NCI-H82 treated with DMSO at 0.1 percent for 48 hours (cell line): Measurements from ENCODE around the gene PLEKHM2.

Experiments used
- DNase-seq: peaks from one replicate; lab custom pipeline; 2025; ENCODE audit not compliant: unreplicated experiment; lab: John Stamatoyannopoulos, UW

Gene PLEKHM2

DNA sequence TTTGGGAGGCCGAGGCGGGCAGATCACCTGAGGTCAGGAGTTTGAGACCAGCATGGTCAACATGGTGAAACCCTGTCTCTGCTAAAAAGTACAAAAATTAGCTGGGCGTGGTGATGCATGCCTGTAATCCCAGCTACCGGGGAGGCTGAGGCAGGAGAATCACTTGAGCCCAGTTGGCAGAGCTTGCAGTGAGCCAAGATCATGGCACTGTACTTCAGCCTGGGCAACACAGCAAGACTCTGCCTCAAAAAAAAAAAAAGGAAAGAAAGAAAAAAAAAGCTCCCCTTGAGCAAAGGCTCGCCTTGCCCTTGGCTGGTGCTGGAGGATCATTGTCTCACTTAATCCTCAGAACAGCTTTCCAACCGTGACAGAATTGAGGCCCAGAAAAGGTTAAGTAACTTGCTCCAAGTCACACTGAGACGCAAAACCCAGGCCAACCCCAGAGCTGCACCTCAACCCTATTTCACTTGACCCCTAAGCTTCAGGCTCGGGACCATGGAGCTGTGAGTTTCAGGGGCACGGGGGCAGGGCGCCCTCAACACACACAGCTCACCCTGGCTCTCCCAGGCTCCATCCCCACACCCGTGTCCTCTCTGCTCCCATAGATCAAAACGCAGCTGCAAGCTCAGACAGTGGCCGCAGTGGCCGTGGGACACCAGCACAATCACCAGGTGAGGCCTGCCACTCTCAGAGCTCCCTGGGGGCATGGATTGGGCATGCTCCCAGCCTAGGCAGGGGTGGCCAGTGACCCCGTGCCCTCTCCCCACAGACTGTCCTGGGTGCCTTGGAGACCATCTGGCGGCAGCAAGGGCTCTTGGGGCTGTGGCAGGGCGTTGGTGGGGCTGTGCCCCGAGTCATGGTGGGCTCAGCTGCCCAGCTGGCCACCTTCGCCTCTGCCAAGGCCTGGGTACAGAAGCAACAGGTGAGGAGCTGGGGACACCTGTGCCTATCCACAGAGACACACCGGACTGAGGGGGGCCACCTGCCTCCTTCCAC is 53.5 kb downstream of the PLEKHM2 start:
- DNase-seq = peak; percentile 16

DNA sequence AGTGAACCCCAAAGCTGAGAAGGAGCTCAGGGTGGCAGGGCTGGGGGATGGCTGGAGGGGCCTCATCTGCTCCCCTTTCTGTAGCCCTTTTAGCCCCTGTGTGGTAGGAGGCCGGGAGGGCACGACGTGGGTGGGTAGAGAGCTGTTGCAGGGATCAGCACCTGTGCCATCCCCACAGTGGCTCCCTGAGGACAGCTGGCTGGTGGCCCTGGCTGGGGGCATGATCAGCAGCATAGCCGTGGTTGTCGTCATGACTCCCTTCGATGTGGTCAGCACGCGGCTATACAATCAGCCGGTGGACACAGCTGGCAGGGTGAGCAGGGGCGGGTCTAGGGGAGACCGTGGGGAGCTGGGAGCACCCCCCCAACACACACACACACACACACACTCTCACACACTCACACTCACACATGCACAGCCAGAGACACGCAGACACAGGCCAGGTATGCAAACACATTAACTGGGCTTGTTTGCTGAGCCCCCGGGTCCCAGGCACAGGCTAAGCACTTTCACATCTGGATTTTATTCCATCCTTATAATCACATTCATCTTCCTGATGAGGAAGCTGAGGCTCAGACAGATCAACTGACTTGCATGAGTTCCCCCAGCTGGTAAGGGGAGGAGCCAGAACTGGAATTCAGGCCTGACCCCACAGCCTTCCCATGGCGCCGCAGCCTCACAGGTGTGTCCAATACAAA is 54.4 kb downstream of the PLEKHM2 start:
- no peak for DNase-seq

DNA sequence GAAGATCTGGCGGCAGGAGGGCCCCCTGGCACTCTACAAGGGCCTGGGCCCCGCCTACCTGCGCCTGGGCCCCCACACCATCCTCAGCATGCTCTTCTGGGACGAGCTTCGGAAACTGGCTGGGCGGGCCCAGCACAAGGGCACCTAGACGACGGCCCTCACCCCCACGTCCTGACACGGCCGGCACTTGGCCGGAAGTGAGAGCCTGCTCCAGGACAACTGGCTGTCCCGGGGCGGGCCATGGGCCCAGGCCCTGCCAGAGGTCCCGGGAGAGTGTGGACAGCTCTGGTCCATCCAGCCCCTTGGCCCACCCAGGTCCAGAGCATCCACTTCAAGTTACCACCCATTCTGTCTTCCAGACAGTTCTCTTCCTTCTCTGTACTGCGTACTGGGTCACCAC is 55.1 kb downstream of the PLEKHM2 start:
- DNase-seq = no peak

DNA sequence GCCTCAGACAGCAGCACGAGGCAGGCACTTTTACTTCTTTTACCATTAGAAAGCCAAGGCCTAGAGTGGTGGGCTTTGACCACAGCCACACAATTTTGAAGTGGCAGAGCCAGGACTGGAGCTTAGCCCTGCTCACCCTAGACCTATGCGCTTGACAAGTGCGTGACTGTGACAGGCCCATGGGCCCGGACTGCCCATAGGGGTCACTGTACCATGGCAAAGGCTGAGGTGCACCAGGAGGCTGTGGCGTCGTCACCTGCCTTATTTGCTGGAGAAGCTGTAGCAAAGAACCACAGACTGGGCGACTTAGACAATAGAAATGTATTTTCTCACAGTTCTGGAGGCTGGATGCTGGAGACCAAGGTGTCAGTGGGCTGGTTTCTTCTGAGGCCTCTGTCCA is 55.6 kb downstream of the PLEKHM2 start:
- DNase-seq = no peak

DNA sequence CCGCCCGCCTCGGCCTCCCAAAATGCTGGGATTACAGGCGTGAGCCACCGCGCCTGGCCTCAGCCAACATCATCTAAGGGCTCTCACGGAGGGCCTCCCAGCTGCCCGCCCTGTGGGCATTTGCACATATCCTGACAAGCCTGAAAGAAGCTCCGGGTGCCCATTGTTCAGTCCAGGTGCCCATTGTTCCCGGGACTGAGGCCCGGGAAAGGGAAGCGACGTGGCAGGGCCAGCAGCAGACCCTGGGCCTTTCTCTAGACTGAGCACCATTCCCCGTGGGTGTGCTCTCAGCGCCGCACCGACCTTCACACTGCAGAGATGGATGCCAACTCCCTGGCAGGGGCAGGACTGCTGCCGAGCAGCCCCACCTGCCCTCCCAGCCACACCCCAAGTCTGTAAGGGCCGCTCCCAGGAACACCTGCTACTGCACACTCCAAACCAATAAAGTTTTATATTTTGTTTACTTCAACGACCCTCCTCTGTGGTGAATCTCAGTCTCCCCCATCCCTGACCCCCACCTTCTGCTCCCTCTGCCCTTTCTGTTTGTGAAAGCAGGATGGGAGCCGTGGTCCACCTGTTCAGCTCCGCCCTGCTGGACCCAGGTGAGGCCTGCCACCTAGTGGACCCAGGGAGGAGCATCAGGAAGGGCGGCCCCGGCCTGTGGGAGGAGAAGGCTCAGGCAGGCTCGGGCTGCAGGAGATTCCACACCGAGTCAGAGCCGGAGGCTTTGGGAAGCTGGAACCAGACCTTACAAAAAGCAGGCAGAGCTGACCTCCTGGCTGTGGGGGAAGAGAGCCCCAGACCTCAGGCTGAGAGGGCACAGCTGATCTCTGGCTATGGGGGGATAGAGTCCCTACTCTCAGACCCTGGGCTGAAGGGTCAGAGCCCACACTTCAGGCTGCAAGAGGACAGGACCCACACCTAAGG is 57.1 kb downstream of the PLEKHM2 start:
- peak; percentile 34 for DNase-seq

DNA sequence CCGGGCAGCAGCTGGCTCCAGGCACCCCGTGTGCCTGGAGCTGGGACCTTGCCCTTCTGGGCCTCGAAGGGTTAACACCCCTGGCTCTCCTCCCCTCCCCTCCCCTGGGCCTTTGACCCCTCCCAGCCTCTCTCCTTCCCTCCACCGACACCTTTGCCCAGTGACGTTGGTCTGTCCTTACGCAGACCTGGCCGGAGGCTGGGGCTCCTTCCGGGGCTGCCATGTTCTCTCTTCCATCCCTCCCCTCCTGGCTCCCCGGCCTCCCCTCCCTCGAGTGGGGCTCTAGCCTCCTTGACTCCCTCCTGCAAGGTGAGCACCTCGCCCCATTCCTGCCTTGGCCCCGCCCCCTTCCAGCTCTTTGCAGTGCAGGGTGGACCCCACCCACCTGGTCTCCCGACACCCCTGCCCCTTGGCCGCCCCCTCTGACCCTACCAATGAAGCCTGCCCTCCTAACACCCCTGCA is 58.2 kb downstream of the PLEKHM2 start, which contains the start of gene TMEM82:
TSS of gene TMEM82 (plus strand) at position 161 of the 463 bp plus-strand sequence. CDS start at position 222, 61 bp downstream.
- no peak for DNase-seq

DNA sequence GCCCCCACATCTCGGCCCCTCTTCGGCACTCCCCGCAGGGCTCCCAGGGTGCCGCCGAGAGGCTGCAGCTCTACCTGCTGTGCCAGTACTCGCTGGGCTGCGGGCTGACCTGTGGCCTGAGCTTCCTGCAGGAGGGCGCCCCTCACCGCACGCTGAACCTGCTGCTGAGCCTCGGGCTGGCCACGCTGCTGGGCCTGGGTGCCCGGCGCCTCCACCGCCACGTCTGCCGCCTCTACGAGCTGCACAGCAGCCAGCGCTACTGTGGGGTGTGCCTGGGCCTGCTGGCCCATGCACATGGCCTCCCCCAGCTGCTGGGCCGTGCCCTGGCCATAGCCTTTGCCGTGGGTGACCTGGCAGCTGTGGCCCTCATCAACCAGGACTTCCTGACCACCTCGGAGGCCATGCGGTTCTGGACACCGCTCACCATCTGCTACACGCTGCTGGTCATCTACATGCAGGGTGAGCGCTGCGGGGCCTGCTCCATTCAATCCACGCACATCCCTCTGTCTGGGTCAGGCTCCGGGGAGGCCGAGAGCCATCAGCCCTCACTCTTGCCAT is 60.1 kb downstream of the PLEKHM2 start:
- DNase-seq = no peak

DNA sequence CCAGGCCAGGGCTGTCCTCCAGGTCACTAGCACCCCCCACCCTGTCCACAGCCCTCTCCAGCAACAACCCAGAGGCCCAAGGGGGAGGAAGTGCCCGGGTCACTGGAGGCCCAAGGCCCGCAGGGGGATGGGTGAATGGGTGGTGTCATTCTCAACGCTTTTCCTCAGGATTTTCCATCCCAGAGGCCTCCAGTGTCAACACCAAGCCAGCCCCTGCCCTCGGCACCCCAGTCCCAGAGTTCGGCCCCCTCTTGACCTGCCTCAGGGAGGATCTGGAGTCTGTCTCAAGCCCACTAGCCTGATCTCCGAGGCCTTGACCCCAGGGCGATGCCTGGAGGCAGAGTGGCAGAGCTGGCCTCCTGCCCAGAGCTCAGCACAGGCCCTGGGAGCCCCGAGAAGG is 63.3 kb downstream of the PLEKHM2 start:
- no peak for DNase-seq

DNA sequence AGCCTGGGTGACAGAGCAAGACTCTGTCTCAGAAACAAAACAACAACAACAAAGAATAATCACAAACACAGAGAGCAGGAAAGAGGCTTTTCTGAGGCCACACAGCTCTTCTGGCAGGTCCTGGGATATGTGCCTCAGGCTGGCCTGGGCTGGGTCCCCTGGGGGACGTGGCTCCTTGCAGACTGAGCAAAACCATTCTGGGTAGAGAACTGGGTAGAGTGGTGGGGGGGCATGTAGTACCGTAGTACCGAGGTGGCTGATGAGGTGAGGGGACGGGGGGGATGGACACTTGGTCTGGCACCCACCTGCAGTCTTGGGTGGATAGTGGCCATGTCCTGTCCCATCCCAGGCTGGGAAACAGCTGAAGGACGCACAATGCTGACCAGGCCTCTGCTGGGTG is 64.1 kb downstream of the PLEKHM2 start:
- no peak for DNase-seq

DNA sequence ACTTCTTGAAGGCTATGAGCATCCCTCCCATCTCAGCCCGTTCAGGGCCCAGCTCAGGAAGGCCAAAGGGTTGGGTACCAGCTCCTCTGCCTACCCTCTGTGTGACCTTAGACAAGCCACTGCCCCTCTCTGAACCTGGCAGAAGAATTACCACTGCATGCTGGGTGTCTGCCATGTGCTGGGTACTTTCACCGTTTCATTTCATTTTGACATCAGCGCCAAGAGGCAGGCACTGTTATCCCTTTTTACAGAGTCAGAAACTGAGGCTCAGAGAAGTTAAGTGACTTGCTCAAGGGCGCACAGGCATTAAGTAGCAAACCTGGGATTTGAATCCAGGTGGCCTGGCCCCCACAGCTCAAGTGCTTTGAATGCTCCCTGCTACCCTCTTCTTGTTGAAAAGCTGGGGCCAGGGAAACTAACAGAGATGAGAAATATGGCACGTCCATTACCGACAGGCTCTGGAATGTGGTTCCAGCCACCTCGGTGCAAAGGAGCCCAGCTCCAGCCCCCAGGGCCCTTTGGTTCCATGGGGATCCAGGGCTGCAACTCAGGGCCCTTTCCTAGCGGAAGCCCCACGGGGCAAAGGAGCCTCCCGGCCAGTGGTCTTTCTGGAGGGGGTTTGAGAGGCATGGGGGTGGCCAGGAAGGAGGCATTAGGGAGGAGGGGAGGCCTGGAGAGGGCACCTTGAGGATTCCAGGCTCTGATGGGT is 64.7 kb downstream of the PLEKHM2 start:
- DNase-seq = no peak

DNA sequence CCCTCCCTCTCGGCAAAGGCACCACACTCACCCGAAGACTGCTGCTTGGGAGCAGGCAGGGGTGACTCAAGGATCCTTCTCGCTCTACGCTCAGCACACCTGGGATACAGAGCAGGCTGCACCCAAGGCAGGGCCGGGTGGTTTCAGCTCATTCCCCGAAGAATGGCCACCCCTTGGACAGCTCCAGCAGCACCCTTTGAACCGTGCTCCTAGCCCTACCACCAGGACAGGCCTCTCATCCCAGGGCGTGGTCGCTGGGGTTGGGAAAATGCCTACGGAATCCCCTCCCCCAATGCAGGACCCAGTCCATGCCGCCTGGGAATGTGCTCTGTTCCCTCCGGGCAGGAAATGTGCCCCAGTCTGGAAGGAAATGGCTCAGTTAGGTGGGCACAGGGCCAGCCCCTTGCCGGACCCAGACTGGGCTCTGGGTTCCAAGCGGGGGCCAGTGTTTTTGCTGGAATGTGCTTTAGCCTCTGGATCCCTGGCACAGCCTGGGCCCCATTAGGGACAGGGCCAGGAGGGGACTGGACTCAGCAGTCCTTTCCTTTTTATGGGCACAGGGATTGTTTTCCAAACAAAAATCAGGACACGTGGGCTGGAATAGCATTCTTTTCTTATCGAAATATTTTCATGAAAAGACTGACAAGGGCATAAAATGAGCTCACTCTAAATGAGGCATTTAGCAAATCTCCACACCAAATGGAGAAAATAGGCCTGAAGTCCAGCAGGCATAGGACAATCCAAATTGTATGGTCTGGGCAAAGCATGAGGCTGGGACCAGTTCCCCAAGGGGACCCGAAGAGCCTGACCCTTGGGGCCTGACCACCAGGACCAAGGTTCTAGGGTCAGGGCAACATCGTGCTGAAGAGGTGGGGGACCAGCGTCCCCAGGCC is 65.5 kb downstream of the PLEKHM2 start:
- DNase-seq = no peak

DNA sequence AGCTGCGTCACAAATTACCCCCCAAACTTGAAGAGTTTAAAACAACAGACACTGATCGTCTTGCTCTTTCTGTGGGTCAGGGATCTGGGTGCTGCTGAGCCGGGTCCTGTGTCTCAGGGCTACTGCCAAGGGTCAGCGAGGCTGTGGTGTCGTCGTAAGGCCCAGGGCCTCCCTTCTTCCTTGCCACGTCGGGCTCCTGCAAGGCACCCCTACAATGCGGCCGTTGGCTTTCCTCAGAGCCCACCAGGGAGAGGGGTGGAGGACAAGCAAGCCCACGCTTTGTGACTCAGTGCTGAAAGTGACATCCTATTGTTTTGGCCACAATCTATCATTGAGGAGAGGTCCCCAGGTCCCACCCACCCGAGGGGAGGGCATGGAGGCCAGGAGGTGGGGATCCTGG is 66.8 kb downstream of the PLEKHM2 start:
- DNase-seq = no peak

DNA sequence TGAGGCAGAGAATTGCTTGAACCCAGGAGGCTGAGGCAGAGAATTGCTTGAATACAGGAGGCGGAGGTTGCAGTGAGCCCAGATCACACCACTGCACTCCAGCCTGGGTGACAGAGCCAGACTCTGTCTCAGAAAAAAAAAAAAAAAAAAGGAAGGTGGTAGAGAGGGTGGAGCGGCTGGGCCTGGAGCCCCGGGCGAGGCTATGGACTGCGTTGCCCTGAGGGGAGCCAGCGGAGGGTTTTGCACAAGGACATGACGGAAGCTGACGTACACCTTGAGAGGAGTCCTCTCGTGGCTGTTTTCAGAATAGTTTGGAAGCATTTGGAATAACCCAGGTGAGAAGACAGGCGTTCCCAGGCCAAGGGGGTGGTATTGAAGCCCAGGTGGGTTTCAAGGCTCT is 67.6 kb downstream of the PLEKHM2 start:
- no peak for DNase-seq

DNA sequence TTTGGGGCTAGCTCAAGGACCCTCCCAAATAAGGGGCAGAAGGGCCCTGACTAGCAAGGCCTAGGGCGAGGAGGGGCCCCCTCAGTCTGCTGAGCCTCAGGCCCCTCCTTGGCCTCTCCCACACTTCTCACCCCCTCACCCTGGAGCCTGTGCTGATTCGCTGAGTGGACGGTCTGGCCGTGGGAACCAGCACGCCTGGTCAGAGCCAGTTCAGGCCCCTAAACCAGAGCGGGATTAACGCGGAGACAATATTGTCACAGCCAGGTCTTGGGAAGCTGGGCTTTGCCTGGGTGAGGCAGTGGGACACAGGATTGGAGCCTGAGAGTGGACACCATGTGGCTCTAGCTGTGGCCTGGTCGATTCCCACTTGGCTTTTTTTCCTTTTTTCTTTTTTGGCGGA is 69.7 kb downstream of the PLEKHM2 start:
- DNase-seq = no peak

DNA sequence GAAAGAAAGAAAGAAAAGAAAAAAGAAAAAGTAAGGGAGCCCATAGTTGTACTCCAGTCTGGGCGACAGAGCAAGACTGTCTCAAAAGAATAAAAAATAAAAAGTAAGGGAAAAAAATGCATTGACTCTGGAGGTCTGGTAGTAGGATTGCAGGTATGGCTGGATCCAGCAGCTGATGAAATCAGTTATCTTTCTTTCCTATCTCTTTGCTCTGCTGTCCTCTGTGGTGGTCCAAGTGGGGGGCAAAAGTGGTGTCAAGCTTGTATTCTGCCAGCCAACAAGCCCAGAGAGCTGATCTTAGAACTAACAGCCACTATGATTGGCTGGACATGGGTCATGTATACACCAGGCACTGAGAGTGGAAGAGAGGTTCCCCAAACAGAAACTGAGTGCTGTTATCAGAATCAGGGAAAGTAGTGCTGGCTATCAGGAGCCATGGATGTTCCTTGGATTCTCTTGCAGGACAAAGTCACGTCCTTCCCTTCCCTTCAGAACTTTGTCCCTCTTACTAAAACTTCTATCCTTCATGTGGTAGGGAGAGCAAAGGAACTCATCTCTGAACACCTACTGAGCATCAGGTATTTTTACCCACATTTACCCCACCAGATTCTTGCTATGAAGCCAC is 71.0 kb downstream of the PLEKHM2 start:
- DNase-seq = no peak

DNA sequence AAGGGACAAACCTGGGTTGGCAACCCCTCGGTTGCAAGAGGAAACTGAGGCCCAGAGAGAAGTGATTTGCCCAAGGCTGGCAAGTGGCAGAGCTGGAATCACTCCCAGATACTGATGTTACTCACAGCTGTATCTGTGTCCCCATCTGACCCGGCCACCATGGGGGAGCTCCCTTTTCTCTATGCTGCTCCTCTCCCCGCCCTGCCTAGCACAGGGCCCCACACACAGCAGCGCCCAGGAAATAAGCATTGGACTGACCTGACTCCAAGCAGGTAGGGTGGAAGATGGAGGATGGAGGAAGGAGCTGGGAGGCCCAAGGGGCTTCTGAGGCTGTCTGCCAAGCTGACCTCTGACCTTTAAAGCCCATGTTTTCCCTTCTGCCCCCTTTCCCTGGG is 71.5 kb downstream of the PLEKHM2 start:
- DNase-seq = no peak

DNA sequence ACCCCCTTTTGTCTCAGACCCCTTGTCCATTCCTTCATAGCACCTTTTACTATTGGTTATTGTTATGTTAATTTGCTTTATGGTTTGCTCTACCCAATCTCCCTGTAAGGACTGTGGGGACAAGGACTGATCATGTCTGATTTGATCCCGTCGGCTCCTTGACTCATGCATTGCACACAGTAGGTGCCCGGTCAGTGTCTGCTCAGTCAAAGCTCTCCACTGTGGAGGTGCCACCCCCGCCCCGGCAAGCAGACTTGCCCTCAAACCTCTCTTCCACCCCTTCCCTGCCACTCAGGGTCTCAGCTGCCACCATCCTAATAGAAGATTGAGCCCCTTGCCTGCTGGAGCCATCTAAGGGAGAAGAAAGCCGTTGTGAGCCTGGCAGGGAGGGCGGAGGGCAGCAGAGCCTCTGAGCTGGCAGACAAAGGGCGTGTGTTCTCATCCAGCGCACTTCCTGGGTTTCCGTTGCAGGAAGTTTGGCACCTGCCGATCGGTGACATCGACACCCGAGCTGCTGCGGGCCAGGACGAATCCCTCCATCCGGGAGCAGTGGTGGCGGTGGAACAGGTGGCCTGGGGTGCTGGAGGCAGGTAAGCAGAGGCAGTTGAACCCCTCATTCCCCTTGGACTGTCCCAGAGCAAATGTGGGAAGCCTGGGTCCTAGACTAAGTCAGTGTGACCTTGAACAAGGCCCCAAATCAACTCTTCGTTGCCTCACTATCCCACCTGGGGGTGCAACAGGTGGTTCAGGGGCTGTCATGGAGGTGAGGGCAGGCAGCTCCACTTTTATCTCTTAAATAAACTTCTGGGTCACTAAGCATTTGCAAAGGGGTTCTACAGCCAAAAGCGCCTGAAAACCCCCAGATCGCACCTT is 72.3 kb downstream of the PLEKHM2 start:
- DNase-seq = no peak
